HG02642 (cell line): ENCODE measurements around the gene TMPRSS9.
A peak's percentile ranks its signal among the peaks of the same experiment; 100 is the strongest.

Experiments used
- ATAC-seq: cut with Tn5 transposase; IDR thresholded peaks from one replicate; pipeline ENCODE4 v1.9.1; 2021; ENCODE audit warnings: mild to moderate bottlenecking; ENCODE audit not compliant: unreplicated experiment, poor library complexity

Gene TMPRSS9

DNA sequence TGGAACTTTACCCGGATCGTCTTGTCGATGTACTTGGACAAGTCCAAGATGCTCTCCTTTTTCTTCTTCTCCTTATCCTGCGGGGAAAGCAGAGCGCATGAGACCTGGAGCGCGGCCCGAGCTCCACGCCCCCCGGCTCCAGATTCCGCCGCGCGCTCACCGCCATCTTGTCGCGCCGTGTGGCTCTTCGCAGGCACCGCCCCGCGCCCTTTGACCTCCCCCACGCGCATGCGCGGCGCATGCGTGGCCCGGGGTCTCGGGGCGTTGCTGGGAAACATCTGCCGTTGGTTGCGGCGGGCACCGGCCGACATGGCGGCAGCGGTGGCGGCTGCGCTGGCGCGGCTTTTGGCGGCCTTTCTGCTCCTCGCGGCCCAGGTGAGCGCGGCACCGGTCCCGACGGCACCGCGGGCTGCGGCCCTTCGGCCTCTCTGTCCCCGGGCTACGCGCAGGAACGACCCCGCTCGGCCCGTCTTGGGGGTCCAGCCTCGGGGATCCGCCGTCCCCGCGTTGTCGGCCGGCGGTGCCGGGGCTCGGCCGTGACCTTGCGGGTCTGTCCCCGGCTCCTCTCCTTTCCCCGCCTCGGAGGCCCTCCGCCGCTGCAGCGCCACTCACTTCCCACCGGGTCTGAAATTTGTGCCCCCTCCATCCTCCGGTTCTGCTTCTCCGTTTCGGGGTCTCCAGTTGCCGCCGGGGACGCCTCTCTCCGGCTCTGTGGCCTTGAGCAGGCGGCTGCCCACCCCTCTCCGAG lies 31.5 kb upstream of the TMPRSS9 start, which contains the start of the genes LSM7 and SPPL2B:
Gene LSM7 (minus strand): TSS at position 186 of the 748 bp plus-strand sequence. CDS start 20 bp downstream, at position 166.
Gene SPPL2B (plus strand): TSS at position 284 of the 748 bp plus-strand sequence. CDS start 26 bp downstream, at position 310.
- peak; percentile 76 for ATAC-seq

DNA sequence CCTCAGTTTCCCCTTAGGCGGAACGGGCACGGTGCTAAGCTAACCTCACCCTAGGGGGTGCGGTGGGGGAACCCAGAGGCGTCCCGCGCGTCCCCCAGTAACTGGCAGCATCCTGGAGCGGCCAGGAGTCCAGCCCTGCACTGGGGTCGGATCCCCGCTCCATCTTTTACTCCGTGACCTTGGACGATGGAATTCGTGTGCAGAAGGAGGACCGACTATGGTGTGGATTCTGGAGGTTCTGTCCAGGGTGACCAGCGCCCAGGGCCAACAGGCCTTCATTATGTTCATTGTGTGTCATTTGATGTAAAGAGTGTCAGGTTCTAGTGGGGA lies 31.0 kb upstream of the TMPRSS9 start:
- no peak for ATAC-seq

DNA sequence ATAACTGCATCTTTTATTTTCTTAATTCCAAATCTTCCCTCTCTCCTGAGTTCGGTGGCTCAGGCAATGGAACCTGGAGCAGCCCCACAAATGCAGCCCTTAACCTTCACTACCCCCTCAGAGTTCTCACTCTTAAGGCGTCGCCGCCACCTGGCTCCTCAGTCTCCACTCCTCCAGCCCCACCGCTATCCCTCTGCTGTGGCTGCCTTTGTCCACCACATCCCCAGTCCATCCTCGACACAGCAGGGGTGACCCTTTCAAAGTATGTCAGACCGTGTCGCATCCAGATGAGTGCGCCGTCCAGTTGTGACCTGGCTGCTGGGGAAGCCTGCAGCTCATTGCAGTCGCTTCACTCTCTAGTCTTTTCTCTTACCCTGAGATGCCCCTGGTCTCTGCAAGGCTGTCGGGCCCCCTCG lies 30.6 kb upstream of the TMPRSS9 start:
- no peak for ATAC-seq

DNA sequence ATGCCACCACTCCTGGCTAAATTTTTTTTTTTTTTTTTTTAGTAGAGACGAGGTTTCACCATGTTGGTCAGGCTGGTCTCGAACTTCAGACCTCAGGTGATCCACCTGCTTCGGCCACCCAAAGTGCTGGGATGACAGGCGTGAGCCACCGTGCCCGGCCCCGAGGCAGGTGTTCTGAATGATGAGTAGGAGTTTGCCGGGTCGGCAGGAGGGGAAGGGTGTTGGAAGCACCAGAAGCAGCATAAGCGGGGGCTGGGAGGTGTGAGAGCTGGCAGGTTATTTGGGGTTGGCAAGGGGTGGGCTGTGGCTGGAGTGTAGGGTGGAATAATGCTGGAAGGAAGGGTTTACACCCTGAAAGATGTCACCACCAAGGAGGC lies 29.8 kb upstream of the TMPRSS9 start:
- ATAC-seq: no peak

DNA sequence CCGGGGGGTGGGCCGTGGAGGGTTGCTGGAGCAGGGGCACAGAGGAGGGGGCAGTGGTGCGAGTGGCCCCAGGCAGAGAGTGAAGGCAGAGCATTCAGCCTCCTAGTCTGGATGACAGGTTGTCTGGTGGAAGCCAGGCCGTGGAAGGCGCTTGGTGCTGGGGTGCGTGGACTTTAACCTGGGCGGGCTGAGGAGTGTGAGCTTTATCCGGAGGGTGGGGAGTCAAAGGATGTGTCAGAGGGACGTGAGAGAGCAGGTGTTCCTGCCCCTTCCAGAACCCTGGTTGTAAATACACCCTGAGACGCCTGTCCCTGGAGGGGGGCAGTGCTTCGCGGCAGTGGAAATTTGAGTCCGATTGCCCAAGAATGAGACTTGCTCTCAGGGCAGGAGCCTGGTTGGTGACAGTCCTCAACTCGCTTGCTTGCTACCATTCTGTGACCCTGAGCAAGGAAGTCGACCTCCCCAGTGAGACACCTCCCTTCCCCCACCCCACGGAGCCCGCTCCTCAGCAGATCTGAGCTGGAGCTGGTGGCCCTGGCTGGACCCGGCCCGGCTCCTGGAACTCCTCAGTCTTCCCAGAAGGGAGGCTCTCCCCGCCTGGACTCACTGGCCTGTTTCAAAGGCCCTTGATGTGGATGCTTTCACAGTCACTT lies 29.3 kb upstream of the TMPRSS9 start:
- ATAC-seq: no peak

DNA sequence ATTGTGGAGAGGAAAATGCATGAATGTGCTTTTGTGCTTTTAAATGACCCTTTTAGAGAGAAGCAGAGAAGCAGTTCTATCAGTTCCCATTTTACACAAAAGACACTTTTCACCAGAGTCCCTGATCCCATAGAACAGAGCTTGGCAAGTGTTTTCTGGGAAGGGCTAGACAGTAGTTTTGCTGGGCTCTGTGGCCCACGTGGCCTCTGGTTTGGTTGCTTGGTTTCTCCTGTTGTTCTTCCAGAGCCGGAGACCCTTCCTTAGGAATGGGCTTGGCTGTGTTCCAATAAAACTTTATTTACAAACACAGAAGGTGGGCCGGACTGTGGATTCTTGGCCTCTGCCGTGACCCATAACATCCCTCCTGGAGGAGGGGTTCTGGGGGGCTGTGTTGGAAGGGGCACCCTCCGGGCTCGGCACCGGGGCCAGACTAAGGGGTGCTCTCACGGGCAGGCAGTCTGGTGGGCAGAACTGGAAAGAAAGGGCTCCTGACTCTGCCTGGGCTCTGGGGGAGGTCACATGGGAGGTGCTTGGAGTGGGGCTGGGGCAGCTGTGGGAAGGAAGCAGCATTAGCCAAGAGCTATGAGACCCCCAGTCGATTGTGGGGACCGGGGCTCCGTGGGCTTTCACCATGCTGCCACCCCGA lies 28.3 kb upstream of the TMPRSS9 start:
- no peak for ATAC-seq

DNA sequence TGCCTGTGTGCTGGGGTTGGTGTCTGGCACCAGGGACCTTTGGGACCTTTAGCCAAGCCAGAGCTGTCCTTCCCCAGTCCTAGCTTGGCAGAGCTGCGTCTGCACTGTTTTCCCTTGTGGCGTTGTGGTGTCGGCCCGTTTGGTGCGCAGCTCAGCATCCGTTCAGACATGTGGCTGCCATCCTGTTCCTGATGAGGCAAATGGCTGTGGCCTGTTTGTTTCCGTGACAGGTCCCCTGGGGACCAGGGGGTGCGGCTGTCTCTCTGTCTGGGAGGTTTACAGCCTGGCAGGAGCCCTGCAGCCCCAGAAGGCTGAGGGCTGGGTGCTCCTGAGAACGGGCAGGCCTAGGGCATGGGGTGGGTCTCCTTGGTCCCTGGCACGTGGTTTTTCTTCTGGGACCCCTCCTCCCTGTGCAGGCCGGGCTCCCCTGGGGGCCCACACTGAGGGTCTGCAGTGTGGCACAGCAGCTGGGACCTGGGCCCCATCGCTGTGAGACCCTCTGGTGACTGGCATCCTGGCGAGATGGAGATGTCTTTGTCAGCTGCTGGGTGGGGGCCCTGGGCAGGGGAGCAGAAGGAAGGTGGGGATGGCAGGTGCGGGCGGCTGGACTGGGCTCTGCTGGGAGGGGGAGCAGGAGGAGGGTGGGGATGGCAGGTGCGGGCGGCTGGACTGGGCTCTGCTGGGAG lies 27.6 kb upstream of the TMPRSS9 start:
- ATAC-seq: no peak

DNA sequence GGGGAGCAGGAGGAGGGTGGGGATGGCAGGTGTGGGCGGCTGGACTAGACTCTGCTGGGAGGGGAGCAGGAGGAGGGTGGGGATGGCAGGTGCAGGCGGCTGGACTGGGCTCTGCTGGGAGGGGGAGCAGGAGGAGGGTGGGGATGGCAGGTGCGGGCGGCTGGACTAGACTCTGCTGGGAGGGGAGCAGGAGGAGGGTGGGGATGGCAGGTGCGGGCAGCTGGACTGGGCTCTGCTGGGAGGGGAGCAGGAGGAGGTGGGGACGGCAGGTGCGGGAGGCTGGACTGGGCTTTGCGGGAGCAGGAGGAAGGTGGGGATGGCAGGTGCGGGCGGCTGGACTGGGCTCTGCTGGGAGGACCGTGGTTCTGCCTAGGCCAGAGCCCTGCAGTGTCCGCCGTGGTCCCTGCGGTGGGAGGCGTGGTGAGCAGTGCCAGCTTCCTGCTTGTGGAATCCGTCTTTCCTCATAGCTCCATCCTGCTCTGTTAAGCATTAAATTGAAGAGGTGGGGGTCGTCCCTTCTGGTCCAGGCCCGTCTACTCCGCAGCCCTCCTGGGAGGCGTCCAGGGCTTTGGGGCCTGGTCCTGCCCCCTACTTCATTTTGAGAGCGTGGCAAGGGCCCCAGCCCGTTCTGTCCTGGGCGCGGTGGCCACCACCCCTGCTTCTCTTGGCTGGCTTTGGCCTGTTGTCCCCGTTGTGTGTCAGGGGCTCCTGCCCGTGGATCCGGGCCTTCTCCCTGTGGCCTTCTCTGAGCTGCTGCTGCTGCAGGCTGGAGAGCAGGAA lies 26.8 kb upstream of the TMPRSS9 start:
- ATAC-seq: no peak

DNA sequence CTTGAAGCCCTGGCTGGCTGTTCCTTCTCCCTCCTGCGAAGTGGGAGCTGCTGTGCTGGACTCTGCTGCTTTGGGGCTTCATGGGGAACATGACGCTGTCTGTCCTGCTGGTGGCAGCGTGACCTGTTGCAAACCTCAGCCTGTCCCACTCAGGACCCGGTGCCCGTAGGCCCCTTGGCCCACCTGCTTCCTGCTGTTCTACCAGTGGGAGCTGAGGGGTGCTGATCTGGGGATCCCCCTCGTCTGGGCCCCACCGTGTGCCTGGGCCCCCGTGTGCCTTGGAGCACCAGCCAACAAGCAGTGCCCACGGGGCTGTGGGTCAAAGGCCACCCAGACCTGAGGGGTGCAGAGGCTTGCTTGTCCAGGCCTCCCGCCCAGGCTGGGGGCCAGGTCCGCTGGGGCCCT lies 26.3 kb upstream of the TMPRSS9 start:
- no peak for ATAC-seq

DNA sequence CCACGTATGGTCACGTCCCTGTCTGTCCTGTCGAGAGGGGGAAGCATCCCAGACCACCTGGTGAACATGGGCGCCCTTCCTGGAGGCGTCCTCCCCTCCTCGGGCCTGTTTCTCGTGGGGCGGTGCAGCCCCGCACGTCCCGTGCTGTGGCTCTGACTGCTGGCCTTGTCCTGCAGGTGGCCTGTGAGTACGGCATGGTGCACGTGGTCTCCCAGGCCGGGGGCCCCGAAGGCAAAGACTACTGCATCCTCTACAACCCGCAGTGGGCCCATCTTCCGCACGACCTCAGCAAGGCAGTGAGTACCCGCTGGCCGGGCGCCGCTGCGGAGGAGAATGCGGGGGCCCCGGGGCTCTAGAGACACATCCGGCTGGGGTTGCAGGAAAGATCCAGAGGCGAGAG lies 25.6 kb upstream of the TMPRSS9 start:
- no peak for ATAC-seq

DNA sequence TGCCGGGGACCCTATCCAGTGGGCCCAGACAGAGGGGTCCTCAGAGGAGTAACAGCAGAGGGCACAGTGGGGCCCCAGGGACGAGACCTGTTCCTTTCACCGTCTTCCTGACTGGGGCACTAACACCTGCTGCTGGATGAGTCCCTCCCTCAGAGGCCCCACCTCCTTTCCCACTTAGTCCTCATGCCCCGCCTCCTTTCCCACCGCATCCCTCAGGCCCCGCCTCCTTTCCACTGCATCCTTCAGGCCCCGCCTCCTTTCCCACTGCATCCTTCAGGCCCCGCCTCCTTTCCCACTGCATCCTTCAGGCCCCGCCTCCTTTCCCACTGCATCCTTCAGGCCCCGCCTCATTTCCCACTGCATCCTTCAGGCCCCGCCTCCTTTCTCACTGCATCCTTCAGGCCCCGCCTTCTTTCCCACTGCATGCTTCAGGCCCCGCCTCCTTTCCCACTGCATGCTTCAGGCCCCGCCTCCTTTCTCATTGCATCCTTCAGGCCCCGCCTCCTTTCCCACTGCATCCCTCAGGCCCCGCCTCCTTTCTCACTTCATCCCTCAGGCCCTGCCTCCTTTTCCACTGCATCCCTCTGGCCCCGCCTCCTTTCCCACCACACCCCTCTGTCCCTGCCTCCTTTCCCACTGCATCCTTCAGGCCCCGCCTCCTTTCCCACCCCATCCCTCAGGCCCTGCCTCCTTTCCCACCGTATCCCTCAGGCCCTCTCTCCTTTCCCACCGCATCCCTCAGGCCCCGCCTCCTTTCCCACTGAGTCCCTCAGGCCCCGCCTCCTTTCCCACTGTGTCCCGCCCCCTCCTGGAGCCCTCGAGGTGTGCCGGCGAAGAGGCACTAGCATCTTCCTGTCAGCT lies 24.8 kb upstream of the TMPRSS9 start:
- no peak for ATAC-seq

DNA sequence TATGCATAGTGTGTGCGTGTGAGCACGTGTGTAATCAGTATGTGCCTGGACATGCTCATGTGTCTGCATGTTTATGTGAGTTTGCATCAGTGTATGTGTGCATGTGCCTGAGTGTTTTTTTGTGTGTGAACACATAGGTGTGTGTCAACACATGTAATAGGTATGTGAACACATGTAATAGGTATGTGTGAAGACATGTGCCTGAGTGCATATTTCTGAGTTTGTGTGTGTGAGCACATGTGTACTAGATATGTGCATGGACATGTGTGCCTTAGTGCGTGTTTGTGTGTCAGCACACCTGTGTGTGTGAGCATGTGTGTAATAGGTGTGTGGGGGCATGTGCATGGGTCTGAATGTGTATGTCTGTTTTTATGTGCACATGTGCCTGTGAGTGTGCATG lies 24.2 kb upstream of the TMPRSS9 start:
- ATAC-seq: no peak

DNA sequence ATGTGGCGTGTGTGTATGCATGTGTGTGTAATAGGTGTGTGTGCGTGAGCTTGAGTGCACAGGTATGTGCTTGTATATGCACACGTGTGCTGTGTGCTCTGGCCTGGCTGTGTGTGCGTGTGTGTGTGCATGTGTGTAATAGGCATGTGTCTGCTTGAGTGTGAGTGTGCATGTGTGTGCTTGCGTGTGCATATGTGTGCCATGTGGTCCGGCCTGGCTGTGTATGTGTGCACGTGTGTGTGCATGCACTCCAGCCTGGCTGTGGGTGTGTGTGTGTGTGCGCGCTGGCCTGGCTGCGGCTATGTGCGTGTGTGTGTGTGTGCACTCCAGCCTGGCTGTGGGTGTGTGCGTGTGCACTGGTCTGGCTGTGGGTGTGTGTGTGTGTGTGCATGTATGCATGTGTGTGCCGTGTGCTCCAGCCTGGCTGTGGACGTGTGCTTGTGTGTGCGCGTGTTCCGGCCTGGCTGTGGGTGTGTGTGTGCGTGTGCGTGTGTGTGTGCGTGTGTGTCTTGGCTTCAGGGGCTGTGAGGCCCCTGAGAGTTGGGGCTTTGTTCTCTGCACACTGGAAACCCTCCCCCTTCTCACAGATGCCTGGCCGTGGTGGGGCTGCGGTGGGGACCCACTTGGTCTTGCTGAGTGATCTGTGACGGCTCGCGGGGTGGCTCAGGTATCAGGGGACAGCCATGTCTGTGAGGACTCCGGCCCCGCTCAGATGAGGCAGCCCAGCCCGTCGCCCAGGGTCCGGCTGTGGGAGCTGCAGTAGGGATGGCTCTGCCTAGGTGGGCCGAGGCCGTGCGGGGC lies 23.3 kb upstream of the TMPRSS9 start:
- no peak for ATAC-seq

DNA sequence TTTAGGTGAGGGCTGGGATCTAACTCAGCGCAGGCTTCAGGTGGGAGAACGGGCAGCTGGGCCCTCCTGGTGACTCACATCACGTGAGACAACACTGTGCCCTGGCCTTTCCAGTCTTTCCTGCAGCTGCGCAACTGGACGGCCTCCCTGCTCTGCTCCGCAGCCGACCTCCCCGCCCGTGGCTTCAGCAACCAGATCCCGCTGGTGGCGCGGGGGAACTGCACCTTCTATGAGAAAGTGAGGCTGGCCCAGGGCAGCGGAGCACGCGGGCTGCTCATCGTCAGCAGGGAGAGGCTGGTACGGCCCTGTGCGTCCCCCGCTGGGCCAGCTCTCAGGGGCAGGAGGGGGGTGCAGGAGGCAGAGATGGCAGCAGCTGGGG lies 22.7 kb upstream of the TMPRSS9 start:
- no peak for ATAC-seq

DNA sequence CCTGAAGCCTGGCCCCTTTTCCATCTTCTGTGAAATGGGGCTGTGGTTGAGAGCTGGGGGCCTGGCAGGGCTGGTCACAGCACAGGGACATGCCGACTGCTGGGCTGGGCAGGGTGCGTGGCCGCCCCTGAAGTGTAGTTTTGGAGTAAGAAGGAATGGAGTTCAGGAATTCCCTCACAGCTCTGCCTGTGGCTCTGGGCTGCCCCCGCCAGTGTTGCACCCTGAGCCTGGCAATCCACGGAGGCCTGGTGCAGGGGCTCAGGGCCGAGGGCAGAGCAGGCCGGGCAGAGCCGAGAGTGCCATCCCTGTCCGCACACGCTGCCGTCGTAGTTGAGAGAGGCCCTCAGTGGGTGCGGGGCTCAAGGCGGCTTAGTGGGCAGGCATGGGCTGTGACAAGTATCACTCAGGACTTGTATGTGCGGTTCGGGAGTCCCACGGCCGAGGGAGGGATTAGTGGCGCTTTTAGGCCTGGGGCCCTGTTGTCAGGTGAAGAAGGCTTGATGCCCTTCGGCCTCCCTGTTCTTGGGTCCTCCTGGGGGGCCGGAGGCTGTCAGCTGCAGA lies 21.9 kb upstream of the TMPRSS9 start:
- ATAC-seq: no peak

DNA sequence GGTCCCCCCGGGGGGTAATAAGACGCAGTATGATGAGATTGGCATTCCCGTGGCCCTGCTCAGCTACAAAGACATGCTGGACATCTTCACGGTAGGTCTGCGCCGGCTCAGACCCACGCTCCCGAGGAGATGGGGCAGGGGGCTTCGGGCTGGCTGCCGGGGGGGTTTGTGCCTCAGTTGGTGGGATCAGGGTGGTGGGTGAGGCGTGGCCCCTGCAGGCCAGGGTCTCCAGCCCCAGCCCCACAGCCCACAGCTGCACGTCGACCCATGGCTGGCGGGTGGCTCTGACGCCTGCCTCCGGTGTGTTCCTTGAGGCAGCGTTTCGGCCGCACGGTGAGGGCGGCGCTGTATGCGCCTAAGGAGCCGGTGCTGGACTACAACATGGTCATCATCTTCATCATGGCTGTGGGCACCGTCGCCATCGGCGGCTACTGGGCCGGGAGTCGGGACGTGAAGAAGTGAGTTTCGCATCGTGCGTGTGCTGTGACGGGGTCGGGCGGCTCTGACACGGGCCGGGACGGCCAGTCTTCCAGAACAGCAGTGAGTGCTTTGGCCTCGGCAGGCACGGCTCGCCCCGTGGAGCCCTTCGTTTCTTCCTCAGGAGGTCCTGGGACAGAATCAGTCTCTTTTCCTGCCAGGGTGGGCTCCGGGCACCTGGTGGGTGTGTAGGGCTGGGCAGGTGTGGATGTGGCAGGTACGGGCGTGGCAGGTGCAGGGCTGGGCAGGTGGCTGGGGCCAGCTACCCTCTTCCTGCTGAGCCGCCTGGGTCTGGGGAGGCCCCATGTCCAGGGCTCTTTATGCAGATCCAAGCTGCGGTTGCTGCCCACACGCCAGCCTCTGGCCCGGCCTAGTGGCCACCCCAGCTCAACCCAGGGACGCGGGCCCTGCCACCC lies 21.1 kb upstream of the TMPRSS9 start:
- no peak for ATAC-seq

DNA sequence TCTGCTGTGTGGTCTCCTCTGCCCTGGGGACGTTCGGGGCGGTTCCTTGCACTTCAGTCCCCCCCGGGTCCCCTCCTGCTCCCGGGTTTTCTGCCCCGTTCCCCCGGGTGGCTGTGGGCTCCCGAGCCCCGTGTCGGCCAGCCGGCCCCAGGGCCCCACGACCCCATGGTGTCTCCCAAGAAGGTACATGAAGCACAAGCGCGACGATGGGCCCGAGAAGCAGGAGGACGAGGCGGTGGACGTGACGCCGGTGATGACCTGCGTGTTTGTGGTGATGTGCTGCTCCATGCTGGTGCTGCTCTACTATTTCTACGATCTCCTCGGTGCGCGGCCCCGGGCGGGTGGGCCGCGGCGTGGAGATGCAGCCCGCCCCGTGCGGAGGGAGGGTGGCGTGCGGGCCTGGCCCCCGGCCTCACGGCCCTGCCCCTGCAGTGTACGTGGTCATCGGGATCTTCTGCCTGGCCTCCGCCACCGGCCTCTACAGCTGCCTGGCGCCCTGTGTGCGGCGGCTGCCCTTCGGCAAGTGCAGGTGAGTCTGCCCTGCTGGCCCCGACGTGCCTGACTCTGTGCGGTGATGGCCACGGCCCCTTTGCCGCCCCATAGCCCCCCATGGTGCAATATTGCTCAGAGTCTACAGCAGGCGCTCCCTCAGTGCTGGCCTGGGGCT lies 20.3 kb upstream of the TMPRSS9 start:
- ATAC-seq: no peak
